ENCODE results near the gene WFIKKN1. TPM values are rescaled to one million over a fixed set of nuclear protein-coding genes. Genes with fewer than 3 reads are reported as not detected.

Gene WFIKKN1
- total and polyA plus RNA-seq, 2 of the 13 experiments (the other 11 are each of a cell fraction or from before 2014, with no cell fraction given) = 1.7 to 4.9 TPM

DNA sequence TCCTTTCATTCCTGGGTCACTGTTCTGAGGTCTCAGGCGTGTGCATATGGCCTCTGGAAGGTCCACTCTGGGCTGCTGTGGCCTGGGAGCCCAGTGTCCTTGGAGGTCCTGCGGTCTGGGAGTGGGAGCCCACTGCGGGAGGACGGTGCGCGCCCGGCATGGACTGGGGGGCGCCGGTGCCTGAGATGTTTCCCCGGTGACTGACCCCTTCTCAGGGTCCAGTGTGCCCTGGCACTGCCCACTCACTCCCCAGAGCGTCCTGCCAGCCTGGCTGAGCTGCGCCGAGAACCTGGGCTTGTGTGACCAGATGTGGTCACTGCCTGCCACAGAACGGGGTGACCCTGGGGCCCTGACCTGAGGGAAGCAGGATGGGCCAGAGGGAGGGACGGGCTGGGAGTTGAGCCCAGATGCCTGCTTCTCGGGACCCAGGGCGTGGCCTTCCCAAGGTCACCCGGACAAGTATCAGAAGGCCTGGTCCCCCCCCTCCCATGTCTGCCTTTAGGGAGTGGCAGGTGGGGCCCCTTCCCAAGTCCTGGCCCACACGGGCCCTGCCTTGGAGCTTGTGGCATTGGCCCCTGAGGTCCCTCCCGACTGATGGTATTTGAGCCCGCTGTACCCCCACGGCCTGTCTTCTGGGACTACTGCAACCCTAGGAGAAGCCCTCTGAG, 43.6 kb downstream of the WFIKKN1 start:
- peaks cover 39% of the 10 kb centered on the region for H3K4me1 ChIP-seq (ENCODE audit: insufficient read depth, low read length)
- BruUV-seq (replicated peaks) = no TSS peak
- peaks cover 22 to 41% of the 10 kb centered on the region in 2 experiments; a peak in 4 of 5 replicates for H3K36me3 ChIP-seq (replicated peaks in 1 of 2; ENCODE audit: control insufficient read depth in 1 of 2, insufficient read depth in 2 of 2, low read length in 2 of 2)
- no peak overlapping the region for H3K27ac ChIP-seq (ENCODE audit: extremely low read length, insufficient read depth, low read length)
- H2AFZ ChIP-seq (ENCODE audit: low read length) = no peak overlapping the region
- no peaks in the 10 kb centered on the region for H3K9me3 ChIP-seq (ENCODE audit: low read length)
- peaks cover 4% of the 10 kb centered on the region for H3K79me2 ChIP-seq (ENCODE audit: insufficient read depth, low read length)
- ChIA-PET CTCF (ENCODE audit: low intra/inter-chr PET ratio, low total read pairs) (no interaction called here), POLR2A (no interaction called here)
- WGBS (ENCODE audit: low lambda C conversion rate) = 67% methylated on average over 6 of the region's 22 CpGs
- TF ChIP-seq ZBTB38 (CRISPR knock-in tag; IDR thresholded peaks at IDR 0.05) (peak; percentile 31; the same call in 1 of the 2 replicates), MTA1 (CRISPR knock-in tag; IDR thresholded peaks at IDR 0.05; ENCODE audit: borderline replicate concordance) (peak; percentile 16; the same call in 1 of the 2 replicates), ZNF75D (CRISPR knock-in tag; IDR thresholded peaks at IDR 0.05; ENCODE audit: borderline replicate concordance) (no peak), POLR2A (IDR thresholded peaks at IDR 0.05; ENCODE audit: insufficient read depth in 1 of 2, low read depth in 2 of 2, low read length in 2 of 2) (peak in 1 of 2 experiments; percentile 32; a peak in 2 of 4 replicates), ZNF720 (CRISPR knock-in tag; IDR thresholded peaks at IDR 0.05) (no peak), POLR2AphosphoS5 (IDR thresholded peaks at IDR 0.05; ENCODE audit: low read depth, low read length) (0 out of 2 replicates have a peak, but pooled peaks have one; percentile 7), ZNF850 (CRISPR knock-in tag; conservative IDR thresholded peaks at IDR 0.05) (no peak), ZNF589 (CRISPR knock-in tag; conservative IDR thresholded peaks at IDR 0.05) (no peak), RBFOX2 (IDR thresholded peaks at IDR 0.05; ENCODE audit: low read depth, low read length) (peak; percentile 42; the same call in 1 of the 2 replicates), AGO2 (optimal IDR thresholded peaks at IDR 0.05; ENCODE audit: low read depth, low read length) (peak; percentile 71), ZNF296 (CRISPR knock-in tag; conservative IDR thresholded peaks at IDR 0.05) (0 out of 2 replicates have a peak, but pooled peaks have one; percentile 35), KLF12 (CRISPR knock-in tag; IDR thresholded peaks at IDR 0.05; ENCODE audit: borderline replicate concordance) (no peak), HNRNPL (IDR thresholded peaks at IDR 0.05; ENCODE audit: low read depth, low read length) (0 out of 2 replicates have a peak, but pooled peaks have one; percentile 59)
- TF ChIP-seq, protein P1, sequence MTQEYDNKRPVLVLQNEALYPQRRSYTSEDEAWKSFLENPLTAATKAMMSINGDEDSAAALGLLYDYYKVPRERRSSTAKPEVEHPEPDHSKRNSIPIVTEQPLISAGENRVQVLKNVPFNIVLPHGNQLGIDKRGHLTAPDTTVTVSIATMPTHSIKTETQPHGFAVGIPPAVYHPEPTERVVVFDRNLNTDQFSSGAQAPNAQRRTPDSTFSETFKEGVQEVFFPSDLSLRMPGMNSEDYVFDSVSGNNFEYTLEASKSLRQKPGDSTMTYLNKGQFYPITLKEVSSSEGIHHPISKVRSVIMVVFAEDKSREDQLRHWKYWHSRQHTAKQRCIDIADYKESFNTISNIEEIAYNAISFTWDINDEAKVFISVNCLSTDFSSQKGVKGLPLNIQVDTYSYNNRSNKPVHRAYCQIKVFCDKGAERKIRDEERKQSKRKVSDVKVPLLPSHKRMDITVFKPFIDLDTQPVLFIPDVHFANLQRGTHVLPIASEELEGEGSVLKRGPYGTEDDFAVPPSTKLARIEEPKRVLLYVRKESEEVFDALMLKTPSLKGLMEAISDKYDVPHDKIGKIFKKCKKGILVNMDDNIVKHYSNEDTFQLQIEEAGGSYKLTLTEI (CRISPR knock-in tag; conservative IDR thresholded peaks at IDR 0.05) = no peak
- TF ChIP-seq, protein P2, sequence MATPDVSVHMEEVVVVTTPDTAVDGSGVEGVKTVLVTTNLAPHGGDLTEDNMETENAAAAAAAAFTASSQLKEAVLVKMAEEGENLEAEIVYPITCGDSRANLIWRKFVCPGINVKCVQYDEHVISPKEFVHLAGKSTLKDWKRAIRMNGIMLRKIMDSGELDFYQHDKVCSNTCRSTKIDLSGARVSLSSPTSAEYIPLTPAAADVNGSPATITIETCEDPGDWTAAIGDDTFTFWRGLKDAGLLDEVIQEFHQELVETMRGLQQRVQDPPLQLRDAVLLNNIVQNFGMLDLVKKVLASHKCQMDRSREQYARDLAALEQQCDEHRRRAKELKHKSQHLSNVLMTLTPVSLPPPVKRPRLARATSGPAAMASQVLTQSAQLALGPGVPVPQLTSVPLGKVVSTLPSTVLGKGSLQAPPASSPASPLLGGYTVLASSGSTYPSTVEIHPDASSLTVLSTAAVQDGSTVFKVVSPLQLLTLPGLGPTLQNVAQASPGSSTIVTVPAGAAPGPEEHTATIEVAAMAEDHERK (CRISPR knock-in tag; IDR thresholded peaks at IDR 0.05; ENCODE audit: low read depth) = no peak
- no peak for FAIRE-seq
- no peaks in the 10 kb centered on the region for H4K20me1 ChIP-seq (ENCODE audit: insufficient read depth, low read length)
- no peak overlapping the region for H3K4me2 ChIP-seq (ENCODE audit: low read depth, low read length)
- no peaks in the 10 kb centered on the region; a peak in 1 of 5 replicates for H3K27me3 ChIP-seq (ENCODE audit: control insufficient read depth in 1 of 2, insufficient read depth in 2 of 2, low read length in 2 of 2)
- no peak overlapping the region for H3K9ac ChIP-seq (ENCODE audit: insufficient read depth, low read depth, low read length)
- no peak for ATAC-seq
- in situ Hi-C loops (cut with HindIII; ENCODE audit: extremely low pct_ligation_motif_present, low pct_unique_long_range_greater_than_20kb) = no loop called here
- no peak overlapping the region for H3K4me3 ChIP-seq (replicated peaks in 1 of 3; ENCODE audit: insufficient read depth in 1 of 3, low read depth in 2 of 3, low read length in 3 of 3)
- intact Hi-C loops (cut with micrococcal nuclease; ENCODE audit: unreplicated experiment) = no loop called here
- no peak for DNase-seq (ENCODE audit: low spot score)
